ENCODE results near the gene MAJIN.

Gene MAJIN

GRCh38 chr11:64935359-64936081, 36.4 kb downstream of the MAJIN start, which contains the start of gene GPHA2 (continued):
- TF ChIP-seq ZNF488 (tag by site-specific recombination; IDR thresholded peaks at IDR 0.05) (no peak), ZSCAN23 (tag by site-specific recombination; IDR thresholded peaks at IDR 0.05) (no peak), ZBTB1 (tag by site-specific recombination; IDR thresholded peaks at IDR 0.05) (no peak), ZNF48 (tag by site-specific recombination; IDR thresholded peaks at IDR 0.05) (no peak), ZNF174 (tag by site-specific recombination; IDR thresholded peaks at IDR 0.05) (no peak), ZFP41 (tag by site-specific recombination; IDR thresholded peaks at IDR 0.05; ENCODE audit: borderline replicate concordance) (no peak), ZBTB7A (tag by site-specific recombination; IDR thresholded peaks at IDR 0.05; ENCODE audit: low read depth) (no peak), ZNF184 (tag by site-specific recombination; IDR thresholded peaks at IDR 0.05) (no peak), KLF7 (tag by site-specific recombination; IDR thresholded peaks at IDR 0.05; ENCODE audit: borderline replicate concordance) (no peak), HIC1 (tag by site-specific recombination; IDR thresholded peaks at IDR 0.05) (no peak), ZNF157 (tag by site-specific recombination; IDR thresholded peaks at IDR 0.05) (no peak), ZSCAN4 (tag by site-specific recombination; IDR thresholded peaks at IDR 0.05) (peak; percentile 42; the same call in 1 of the 2 replicates), ZBTB17 (tag by site-specific recombination; IDR thresholded peaks at IDR 0.05) (peak; percentile 81), ZBTB20 (tag by site-specific recombination; IDR thresholded peaks at IDR 0.05) (peak; percentile 19; the same call in 1 of the 2 replicates), ZFHX2 (tag by site-specific recombination; conservative IDR thresholded peaks at IDR 0.05) (0 out of 2 replicates have a peak, but pooled peaks have one; percentile 11), ZBTB26 (tag by site-specific recombination; optimal IDR thresholded peaks at IDR 0.05) (no peak), ZFP69B (tag by site-specific recombination; IDR thresholded peaks at IDR 0.05) (no peak), KLF9 (tag by site-specific recombination; IDR thresholded peaks at IDR 0.05; ENCODE audit: low read depth) (peak; percentile 58), ZNF791 (tag by site-specific recombination; IDR thresholded peaks at IDR 0.05) (no peak), SP3 (tag by site-specific recombination; IDR thresholded peaks at IDR 0.05) (no peak), BCL11A (tag by site-specific recombination; IDR thresholded peaks at IDR 0.05; ENCODE audit: low read depth) (no peak), ZNF513 (tag by site-specific recombination; IDR thresholded peaks at IDR 0.05) (no peak), ZSCAN16 (tag by site-specific recombination; IDR thresholded peaks at IDR 0.05) (no peak), ZNF571 (tag by site-specific recombination; IDR thresholded peaks at IDR 0.05) (no peak), ZIC2 (tag by site-specific recombination; IDR thresholded peaks at IDR 0.05) (peak; percentile 73), ZNF324 (tag by site-specific recombination; IDR thresholded peaks at IDR 0.05) (no peak), ZNF18 (tag by site-specific recombination; IDR thresholded peaks at IDR 0.05) (peak; percentile 62; the same call in 1 of the 2 replicates), PRDM6 (tag by site-specific recombination; IDR thresholded peaks at IDR 0.05) (no peak), RBAK (tag by site-specific recombination; IDR thresholded peaks at IDR 0.05) (no peak), GFI1B (tag by site-specific recombination; IDR thresholded peaks at IDR 0.05) (no peak), MYNN (tag by site-specific recombination; IDR thresholded peaks at IDR 0.05; ENCODE audit: borderline replicate concordance) (peak; percentile 76; the same call in 1 of the 2 replicates)

All from HEK293 (cell line).